Stimulated activated CD8-positive, alpha-beta memory T cell treated with anti-CD3 and anti-CD28 coated beads, Interleukin-12 subunit alpha, Interleukin-12 subunit beta, amount 100 ng/mL, for 4 hours (primary cell): ENCODE measurements around the gene PTPRN2.

Source experiments
- DNase-seq: peaks from one replicate; pipeline ENCODE4 v3.0.0-alpha.2; 2020; ENCODE audit warnings: low read depth

PTPRN2 gene

DNA sequence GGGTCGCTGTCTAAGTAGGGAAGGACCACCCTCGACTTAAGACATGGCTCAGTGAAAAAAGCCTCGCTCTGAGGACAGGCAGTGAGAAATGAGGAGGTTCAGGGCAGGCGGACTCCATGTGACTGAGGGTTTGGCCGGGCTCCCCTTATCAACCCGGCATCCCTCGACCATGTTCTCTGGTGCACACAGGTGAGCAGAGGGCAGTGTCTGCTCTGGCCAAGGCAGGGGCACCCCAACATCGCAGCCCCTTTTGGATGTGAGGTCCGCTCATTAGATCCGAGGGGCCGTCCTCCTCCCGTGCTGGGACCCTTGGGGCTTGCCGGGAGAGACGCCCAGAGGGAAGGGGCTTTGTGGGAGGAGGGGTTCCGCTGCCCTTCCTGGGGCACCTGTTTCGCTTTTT lies 775.7 kb downstream of the PTPRN2 start:
- DNase-seq, result no peak

DNA sequence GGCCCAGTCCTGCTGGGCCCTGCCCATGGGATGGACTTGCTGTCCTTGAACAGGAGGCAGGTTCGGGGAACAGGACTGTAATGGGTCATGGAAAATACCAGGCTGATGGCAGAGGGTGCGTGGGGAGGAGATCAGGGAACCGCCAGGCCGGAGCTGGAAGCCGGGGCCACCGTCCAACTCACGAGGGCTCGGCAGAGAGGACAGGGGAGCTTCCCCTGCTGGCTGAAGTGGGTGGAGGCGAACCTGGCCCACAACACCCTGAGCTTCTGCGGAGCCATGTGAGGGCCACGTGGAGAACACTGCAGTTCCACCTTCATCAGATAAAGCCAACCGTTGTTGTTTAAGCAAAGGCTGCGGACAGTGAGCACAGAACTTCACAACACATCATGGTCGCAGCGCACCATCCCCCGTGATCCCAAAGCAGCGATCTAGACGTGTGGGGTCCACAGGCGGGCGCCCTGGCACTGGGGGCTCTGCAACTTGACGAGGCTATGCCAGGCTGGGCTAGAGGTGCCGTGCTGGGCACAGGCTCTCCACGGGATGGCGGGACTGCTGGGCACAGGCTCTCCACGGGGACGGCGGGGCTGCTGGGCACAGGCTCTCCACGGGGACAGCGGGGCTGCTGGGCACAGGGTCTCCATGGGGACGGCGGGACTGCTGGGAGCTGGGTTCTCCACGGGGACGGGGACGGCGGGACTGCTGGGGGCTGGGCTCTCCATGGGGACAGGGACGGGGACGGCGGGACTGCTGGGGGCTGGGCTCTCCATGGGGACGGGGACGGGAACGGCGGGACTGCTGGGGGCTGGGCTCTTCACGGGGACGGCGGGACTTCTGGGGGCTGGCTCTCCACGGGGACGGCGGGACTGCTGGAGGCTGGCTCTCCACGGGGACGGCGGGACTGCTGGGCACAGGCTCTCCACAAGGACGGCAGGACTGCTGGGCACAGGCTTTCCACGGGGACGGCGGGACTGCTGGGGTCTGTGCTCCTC lies 777.5 kb downstream of the PTPRN2 start:
- no peak for DNase-seq

DNA sequence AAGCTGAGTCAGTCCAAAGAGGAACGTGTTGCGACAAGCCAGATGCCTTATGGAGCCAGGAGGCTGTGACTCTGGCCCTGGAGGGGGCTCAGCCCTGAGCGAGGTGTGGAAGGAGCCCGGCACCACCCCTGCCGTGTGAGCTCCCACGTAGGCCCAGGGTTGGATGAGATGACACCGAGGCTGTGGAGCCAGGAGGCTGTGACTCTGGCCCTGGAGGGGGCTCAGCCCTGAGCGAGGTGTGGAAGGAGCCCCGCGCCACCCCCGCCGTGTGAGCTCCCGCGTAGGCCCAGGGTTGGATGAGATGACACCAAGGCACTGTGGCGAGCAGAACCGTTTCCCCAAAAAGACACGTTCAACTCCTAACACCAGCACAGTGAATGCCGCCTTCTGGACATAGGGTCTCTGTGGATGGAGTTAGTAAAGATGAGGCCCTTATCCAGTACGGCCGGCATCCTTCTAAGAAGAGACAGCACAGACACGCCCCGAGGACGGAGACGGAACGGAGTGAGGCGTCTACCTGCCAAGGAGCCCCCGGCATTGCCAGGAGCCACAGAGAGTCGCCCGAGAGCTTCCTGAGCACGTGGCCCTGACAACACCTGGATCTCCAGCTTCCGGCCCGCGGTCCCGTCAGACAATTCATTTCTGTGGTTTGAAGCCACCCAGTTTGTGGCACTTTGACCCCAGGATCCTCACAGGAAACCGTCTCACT lies 778.3 kb downstream of the PTPRN2 start:
- no peak for DNase-seq

DNA sequence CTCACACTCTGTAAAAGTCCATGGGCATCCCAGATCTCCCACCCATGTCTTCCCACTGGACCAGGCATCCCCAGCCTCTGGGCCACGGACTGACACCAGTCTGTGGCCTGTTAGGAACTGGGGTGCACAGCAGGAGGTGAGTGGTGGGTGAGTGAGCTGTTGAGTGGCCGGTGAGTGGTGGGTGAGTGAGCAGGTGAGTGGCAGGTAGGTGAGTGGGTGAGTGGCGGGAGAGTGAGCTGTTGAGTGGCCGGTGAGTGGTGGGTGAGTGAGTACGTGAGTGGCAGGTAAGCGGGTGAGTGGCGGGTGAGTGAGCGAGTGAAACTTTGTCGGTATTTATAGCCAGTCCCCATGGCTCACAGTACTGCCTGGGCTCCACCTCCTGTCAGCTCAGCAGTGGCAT lies 779.6 kb downstream of the PTPRN2 start:
- DNase-seq, result no peak

DNA sequence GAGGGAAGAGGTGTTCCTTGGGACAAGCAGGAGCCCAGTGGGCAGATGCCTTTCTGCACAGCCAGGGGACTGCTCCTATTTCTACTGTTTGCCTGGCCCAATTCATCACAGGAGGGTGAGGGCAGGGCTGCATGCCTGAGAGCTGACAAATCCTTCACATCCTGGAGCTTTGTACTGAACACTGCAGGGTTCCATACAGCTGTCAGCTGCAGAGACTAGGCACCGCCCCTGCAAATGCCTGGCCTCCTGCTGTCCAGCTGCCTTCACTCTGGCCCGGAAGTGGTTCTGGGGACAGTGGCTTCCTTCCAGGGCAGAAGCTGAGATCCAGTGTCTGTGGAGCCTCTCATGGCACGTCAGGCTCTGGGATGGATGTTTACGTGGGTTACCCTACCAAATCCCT lies 780.1 kb downstream of the PTPRN2 start:
- DNase-seq, result no peak

DNA sequence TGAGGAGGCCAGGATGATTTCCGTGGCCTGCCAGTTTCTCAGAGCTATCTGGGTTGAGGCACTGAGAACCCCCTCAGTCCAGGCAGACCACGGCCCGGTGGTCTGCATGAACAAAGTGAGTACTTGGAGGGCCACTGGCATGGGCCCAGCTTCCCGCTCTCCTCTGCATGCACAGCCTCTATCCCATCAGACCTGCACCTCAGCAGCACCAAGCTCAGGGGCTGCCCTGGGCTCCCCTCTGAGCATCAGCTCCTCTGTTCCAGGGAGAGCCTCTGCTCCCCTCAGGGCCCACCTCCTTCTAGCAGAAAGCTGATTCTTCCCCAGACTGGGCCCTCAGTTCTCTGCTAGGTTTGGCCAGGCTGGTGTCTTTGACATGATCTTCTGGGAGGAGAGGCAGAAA lies 780.9 kb downstream of the PTPRN2 start:
- no peak for DNase-seq

DNA sequence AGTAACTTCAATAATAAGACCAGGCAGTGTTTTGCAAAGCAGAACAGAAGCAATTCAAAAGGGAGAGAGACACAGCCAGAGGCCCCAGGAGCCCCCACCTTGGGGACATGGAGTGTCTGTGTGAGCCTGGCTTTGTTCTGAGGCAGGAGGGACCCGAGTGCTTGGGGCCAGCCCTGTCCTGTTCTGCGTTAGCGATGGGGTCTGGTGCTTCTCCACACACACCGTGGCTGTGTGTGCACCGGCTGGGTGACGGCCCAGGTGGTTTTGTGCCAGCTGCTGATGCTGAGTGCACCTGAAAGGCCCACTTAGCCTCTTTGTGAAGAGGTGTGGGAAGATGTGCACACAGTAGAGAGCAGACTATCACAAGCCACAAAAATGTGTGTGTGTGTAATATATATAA lies 781.9 kb downstream of the PTPRN2 start:
- DNase-seq, result no peak

DNA sequence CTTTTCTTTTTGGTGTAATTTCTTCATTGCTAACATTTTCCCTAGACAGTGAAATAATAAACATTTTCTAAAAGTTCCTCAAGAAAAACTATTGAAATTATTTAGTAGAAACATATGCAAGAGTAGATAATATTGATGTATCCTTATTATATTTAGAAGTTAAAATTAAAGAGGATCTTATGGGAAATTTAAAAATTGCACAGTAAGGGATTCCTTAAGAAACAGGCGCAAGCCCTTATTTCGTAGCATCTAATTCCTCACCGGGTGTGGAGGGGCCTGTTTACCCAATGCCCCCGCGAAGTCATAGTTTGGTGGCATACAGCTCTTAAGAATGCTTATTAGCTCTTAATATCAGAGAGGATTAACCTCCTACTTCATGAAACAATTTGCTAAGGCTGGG lies 783.7 kb downstream of the PTPRN2 start:
- DNase-seq, result no peak

DNA sequence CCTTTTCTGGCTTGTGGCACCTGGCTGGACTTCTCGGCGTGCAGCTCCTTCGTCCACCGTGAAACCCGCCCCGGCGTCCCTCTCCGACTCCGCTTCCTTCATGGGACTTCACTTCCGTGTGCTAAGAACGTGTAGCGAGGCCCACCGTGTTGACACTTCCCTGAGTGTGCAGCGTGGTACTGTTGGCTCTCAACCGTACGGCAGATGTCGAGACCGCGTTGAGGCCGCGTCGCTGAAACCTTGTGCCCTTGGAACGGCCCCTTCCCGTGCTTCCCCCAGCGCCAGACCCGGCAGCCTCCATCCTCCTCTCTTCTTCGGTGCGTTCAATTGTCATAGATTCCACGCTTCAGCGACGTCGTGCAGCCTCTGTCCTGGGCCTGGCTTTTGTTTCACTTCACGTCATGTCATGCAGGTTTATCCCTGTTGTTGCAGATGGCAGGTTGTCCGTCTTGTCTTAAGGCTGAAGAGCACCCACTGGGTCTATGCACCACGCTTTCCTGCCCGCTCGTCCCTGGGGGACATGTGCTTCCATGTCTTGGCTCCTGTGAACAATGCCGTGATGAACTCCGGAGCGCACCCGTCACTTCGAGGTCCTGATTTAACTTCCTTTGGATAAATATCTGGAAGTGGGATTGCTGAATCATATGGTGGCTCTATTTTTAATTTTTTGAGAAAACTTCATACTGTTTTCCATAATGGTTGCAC lies 785.5 kb downstream of the PTPRN2 start:
- DNase-seq, result no peak

DNA sequence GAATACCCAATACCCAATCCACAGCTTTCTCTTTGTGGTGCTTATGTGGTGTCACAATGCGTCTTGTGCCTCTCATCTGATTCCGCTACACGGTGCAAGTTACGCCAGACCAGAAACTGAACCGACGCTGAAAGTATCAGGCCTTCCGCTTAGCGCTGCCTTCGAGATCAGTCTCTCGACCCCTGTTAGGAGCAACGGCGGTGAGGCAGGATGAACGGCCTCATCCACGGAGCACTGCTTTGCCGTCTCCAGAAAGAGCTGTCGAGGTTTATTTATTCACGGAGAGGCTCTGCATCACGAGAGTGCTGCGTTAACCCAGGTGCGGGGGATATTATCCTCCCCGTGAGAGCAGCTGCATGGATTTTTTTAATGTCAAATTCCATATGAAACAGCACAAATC lies 786.5 kb downstream of the PTPRN2 start:
- DNase-seq, result no peak

DNA sequence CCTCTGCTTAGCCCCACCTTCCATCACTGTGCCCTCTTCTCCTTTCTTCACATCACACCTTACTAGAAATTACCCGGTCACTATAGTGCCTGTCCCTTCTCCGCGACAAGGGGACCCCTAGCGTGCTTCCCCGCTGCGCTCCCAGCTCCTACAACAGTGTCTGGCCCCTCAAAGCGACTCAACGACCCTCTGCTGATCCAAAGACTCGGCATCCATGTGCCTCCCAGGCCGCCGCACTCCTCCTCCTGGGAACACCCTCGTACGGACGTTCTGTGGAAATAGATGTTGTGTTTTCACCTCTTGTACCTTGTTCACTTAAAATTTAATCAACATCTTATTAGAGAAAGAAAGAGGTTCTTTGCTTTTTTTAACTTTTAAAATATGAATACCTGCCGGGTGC lies 787.3 kb downstream of the PTPRN2 start:
- no peak for DNase-seq

DNA sequence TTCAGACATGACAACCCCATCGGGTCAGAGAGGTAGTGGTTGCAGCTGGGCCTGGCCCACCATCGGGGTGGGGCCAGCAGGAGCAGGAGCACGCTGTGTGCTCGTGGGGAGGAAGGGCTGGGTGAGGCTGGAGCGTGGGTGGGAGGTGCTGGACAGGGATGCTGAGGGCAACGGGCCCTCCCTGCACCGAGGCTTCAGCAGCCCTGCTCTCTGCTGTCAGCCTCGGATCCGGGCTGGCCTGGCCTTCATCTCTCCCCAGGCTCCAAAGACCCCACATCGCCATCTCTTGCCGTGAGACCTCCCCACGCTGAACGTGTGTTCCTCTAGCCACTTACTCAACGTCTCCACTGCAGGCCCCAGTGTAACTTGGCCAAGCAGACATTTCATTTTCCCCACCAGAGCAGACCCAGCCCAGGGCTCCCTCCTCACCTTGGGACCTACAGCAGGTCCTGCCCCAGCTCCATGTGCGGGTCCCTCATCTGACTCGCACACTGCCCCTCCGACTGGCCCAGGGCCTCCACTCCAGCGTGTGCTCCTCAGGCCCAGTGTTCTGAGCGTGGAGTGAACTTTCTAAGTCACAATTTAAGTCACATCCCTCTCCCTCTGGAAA lies 788.4 kb downstream of the PTPRN2 start:
- DNase-seq, result no peak

DNA sequence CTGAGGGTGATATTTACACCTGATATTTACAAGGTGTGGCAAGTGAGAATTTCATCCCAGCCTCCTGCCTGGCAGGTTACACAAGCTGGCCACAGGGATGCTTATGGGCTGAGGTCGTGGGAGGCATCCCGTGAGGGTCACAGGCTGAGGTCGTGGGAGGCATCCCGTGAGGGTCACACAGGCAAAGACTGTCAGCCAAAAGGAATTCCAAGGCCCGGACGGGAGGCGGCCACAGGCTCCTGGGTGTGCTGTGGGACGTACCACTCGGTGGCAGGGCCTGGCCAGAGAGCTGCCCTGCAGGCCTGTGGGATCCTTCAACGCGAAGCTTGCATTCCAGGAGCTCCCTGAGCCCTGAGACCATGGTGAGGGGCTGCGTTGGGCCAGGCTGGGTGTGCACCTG lies 790.3 kb downstream of the PTPRN2 start:
- no peak for DNase-seq

DNA sequence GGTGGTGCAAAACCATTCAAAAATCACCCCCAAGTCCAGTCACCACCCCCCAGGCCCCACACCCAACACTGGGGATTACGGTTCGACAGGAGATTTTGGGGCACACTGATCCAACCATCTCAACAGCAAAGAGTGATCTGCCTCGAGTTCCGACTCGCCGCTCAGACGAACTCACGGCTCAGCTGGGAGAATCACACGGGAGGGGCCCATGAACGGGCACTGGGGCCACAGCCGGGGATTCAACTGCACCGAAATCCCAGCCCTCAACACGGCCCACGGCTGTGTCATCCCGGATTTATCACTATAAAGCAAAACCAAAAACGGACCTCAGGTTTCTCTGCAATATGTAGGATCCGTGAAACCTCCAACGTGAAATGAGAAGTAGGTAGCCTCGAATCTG lies 790.8 kb downstream of the PTPRN2 start:
- DNase-seq, result no peak

DNA sequence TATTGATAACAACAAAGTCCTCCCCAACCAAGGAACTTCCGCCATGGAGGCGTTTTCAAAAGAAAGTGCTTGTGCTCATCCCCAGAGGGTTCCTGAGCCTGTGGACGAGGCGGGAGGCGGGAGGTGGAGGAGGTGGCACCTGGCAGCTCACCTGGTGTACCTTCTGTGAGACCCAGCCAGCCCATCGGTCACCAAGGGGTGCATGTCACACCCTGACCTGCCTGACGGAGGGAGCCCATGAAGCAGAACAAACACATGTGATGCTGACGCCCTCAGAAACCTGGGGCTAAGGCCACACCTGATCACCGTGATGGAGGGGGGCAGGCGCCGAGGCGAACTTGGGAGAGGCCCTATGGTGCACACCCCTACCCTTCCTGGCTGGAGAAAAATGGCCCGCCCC lies 792.0 kb downstream of the PTPRN2 start:
- no peak for DNase-seq

DNA sequence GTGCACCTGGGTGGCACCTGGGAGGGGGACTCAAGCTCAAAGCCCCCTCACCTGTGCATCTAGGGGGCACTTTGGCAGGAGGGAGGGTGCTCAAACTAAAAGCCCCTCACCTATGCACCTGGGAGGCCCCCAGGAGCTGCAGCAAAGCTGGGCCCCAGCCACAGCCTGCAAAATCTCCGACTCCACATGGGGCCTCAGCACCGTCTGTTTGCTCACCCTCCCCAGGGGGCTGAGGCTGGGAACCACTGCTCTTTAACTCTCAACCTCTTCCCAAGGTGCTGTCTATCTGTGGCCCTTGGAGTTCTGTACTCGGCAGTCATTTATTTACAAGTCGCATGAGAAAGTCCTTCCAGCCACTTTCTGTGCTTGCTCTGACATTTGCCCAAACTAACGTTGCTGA lies 792.4 kb downstream of the PTPRN2 start:
- no peak for DNase-seq

DNA sequence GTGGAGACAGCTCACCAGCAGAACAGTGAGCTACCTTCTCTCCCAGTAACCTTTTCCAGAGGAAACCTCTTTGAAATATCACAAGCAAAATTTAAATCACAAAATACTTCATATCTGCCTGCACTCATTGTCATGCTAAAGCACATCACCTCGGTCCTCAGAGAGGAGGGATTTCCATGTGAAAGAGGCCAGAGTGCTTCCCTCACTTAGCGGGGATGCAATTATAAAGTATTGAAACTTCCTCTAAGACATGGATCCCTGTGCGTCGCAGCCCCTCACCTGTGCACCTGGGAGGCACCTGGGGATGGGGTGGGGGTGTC lies 792.9 kb downstream of the PTPRN2 start:
- DNase-seq, result no peak

DNA sequence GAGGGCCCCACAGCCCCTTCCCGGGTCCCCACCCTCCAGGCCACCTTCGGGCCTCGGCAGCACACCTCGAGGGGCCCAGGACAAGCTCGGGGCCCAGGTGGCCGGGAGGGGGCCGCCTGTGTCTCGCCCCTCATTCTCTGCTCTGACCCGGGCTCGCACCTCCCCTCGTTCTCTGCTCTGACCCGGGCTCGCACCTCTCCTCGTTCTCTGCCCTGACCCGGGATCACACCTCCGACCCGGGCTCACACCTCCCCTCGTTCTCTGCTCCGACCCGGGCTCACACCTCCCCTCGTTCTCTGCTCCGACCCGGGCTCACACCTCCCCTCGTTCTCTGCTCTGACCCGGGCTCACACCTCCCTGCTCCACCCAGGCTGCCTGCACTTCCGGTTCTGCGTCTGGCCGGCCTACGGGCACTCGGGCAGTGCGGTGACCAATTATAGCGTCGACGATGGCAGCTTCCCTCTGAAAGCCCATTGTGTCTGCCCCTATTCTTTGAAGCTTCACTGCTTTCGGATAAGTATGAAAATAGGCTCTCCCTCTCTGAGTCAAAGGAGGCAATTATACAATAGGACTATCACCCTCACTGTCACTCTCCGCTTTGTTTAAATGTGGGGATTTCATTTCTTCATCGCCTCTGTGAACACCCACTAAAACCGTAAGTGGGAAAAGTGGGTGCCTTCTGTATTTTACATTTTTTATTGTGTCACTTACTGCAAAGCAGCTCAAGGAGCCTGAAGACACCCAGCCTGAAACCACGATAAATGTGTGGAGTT lies 793.5 kb downstream of the PTPRN2 start:
- DNase-seq, result no peak

DNA sequence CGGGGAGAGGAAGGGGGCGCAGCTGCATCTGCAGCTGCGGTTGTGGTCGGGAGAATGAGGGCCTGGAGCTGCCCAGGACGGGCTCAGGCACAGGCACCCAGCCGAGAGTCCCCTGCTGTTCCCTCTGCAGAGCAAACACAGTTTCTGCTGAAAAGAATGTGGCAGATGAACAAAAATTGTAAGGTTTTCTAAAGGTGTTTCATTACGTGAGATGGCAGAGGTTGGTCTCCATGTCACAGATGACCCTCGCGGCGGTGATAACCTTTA lies 794.6 kb downstream of the PTPRN2 start:
- no peak for DNase-seq

DNA sequence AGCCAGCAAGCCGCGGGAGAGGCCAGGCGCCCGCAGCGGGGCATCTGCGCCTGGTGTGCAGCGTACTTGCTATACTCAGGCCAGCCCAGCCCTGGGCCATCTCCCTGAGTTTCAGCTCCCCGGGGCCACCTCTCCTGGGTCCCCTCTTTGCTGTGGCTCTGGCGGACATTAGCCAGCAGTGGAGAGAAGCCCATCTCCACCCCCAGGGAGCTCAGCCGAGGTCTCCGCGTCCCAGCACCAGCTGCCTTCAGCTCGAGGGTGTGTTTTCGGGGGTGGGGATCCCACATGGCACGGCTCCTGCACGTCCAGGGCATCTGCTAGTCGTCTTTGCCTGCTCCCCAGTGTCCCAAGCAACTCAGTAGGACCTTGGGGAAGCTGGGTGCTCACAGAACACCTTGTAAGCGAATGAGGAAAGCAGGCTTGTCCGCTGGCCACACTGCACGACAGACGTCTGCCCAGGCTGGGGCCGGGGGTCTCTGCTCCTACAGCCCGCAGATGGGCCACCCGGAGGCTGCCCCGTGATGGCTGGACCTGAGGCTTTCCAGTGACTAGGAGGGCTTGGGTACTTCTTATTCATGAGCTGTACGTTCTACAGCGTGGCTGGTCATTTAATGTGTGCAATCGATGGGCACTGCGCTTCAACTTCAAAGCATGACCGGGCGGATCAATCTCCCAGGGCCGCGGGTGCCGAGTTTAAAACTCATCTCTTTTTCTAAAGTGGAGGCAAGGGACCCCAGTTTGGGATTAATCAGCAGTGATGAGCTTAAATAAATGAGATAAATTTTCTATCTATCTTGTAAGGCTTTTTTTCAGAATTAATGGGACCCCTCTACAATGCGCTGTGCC lies 795.2 kb downstream of the PTPRN2 start:
- no peak for DNase-seq

DNA sequence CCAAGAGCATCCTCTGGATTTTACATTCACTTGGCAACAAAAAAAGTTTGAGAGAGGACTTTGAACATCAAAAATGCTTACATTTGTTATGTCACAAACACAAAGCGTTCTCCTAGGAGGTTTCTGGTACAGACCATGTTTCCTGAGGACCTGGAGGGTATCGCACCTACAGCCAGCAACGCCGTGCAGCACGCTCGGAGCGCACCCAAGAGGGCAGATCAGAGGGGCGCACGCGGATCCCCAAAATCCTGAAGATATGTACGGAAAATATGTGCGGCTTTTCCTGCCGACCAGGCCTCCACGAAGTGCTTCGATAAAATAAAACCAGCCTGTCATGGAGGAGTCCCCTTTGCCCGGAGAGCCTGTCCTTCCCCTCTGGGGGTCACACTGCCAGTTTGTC lies 796.0 kb downstream of the PTPRN2 start:
- DNase-seq, result no peak
